ENCODE results near the gene KRT27. TPM values are rescaled to one million over a fixed set of nuclear protein-coding genes. Genes with fewer than 3 reads are reported as not detected.

Gene KRT27
- total RNA-seq, 1 donor from 2014 or later, result not detected

GRCh38 chr17:40734018-40734417 is 48.3 kb downstream of the KRT27 start:
- no peak for DNase-seq (ENCODE audit: extremely low spot score, unreplicated experiment)
- TF ChIP-seq CTCF (conservative IDR thresholded peaks at IDR 0.05), result no peak
- Mint-ChIP-seq H3K4me3 (no peak overlapping the region), H3K36me3 (no peaks in the 10 kb centered on the region), H3K9me3 (no peaks in the 10 kb centered on the region), H3K27me3 (peaks cover 30% of the 10 kb centered on the region), H3K27ac (no peak overlapping the region), H3K4me1 (ENCODE audit: unreplicated experiment) (no peaks in the 10 kb centered on the region)

GRCh38 chr17:40730970-40731369 is 51.4 kb downstream of the KRT27 start:
- Mint-ChIP-seq H3K9me3 (no peaks in the 10 kb centered on the region), H3K27ac (no peak overlapping the region), H3K4me1 (ENCODE audit: unreplicated experiment) (no peaks in the 10 kb centered on the region), H3K27me3 (peaks cover 21% of the 10 kb centered on the region), H3K36me3 (no peaks in the 10 kb centered on the region), H3K4me3 (no peak overlapping the region)
- DNase-seq (ENCODE audit: extremely low spot score, unreplicated experiment), result no peak
- TF ChIP-seq CTCF (conservative IDR thresholded peaks at IDR 0.05), result no peak

GRCh38 chr17:40727447-40728231 is 54.7 kb downstream of the KRT27 start:
- H3K36me3 Mint-ChIP-seq, result no peaks in the 10 kb centered on the region
- no peak for TF ChIP-seq CTCF (conservative IDR thresholded peaks at IDR 0.05)
- peaks cover 17% of the 10 kb centered on the region for H3K27me3 Mint-ChIP-seq
- no peaks in the 10 kb centered on the region for H3K9me3 Mint-ChIP-seq
- DNase-seq (ENCODE audit: extremely low spot score, unreplicated experiment), result no peak
- no peak overlapping the region for H3K4me3 Mint-ChIP-seq
- H3K4me1 Mint-ChIP-seq (ENCODE audit: unreplicated experiment), result no peaks in the 10 kb centered on the region
- H3K27ac Mint-ChIP-seq, result no peak overlapping the region

- H3K9me3 Mint-ChIP-seq, result no peaks in the 10 kb centered on the region
- H3K4me3 Mint-ChIP-seq, result no peak overlapping the region
- peaks cover 12% of the 10 kb centered on the region for H3K27me3 Mint-ChIP-seq
- H3K27ac Mint-ChIP-seq, result no peak overlapping the region
- no peak for DNase-seq (ENCODE audit: extremely low spot score, unreplicated experiment)
- no peaks in the 10 kb centered on the region for H3K4me1 Mint-ChIP-seq (ENCODE audit: unreplicated experiment)
- H3K36me3 Mint-ChIP-seq, result no peaks in the 10 kb centered on the region
- TF ChIP-seq CTCF (conservative IDR thresholded peaks at IDR 0.05), result peak; percentile 41
These were observed 55.4 kb downstream of the KRT27 start for GRCh38 chr17:40726919-40727318.

Other genes with a start within 250 kb of the KRT27 start
- not detected in 2 replicates for gene CCR7, start 217.1 kb downstream of the KRT27 start, total RNA-seq (ENCODE audit: low replicate concordance)
- gene SMARCE1, start 134.7 kb downstream of the KRT27 start, total RNA-seq (ENCODE audit: low replicate concordance), result 134 and 171 TPM in 2 replicates
- 0.34 and 0.74 TPM in 2 replicates for gene KRT222, start 117.4 kb downstream of the KRT27 start, total RNA-seq (ENCODE audit: low replicate concordance)
- gene KRT24, start 78.8 kb downstream of the KRT27 start, total RNA-seq (ENCODE audit: low replicate concordance), result 0.43 TPM in 1 of 2 replicates, not detected in the other
- gene KRT25, start 27.2 kb downstream of the KRT27 start, total RNA-seq (ENCODE audit: low replicate concordance), result not detected in 2 replicates
- not detected in 2 replicates for gene KRT26, start 10.3 kb downstream of the KRT27 start, total RNA-seq (ENCODE audit: low replicate concordance)
- 0.21 TPM in 1 of 2 replicates, not detected in the other for gene KRT28, start 17.4 kb upstream of the KRT27 start, total RNA-seq (ENCODE audit: low replicate concordance)
- gene KRT10, start 40.1 kb upstream of the KRT27 start, total RNA-seq (ENCODE audit: low replicate concordance), result 60.2 and 83.0 TPM in 2 replicates
- not detected in 2 replicates for gene KRT12, start 84.7 kb upstream of the KRT27 start, total RNA-seq (ENCODE audit: low replicate concordance)
- gene KRT20, start 102.7 kb upstream of the KRT27 start, total RNA-seq (ENCODE audit: low replicate concordance), result 13.0 and 41.9 TPM in 2 replicates
- 49.7 and 464 TPM in 2 replicates for gene KRT23, start 155.1 kb upstream of the KRT27 start, total RNA-seq (ENCODE audit: low replicate concordance)
- gene KRT39, start 184.4 kb upstream of the KRT27 start, total RNA-seq (ENCODE audit: low replicate concordance), result 0.70 and 1.0 TPM in 2 replicates
- gene KRT40, start 201.8 kb upstream of the KRT27 start, total RNA-seq (ENCODE audit: low replicate concordance), result 2.3 and 5.5 TPM in 2 replicates
- gene KRTAP3-3, start 211.6 kb upstream of the KRT27 start, total RNA-seq (ENCODE audit: low replicate concordance), result not detected in 2 replicates
- gene KRTAP3-2, start 217.4 kb upstream of the KRT27 start, total RNA-seq (ENCODE audit: low replicate concordance), result not detected in 2 replicates
- 1.7 TPM in 1 of 2 replicates, not detected in the other for gene KRTAP3-1, start 226.6 kb upstream of the KRT27 start, total RNA-seq (ENCODE audit: low replicate concordance)
- not detected in 2 replicates for gene KRTAP1-5, start 244.7 kb upstream of the KRT27 start, total RNA-seq (ENCODE audit: low replicate concordance)
- not detected in 2 replicates for gene KRTAP1-4, start 247.6 kb upstream of the KRT27 start, total RNA-seq (ENCODE audit: low replicate concordance)

Measured in type B pancreatic cell (in vitro differentiated cells).